C4-2B (cell line): ENCODE measurements around the gene PCNX1.

Experiments
- CTCF ChIP-seq: fragments of 450-650 bp; conservative IDR thresholded peaks from 2 replicates; pipeline ENCODE4 v1.5.1; 2017; ENCODE audit warnings: mild to moderate bottlenecking
- ZFX ChIP-seq: fragments of 450-650 bp; IDR thresholded peaks from 2 replicates; pipeline ENCODE4 v1.6.1; 2017

DNA sequence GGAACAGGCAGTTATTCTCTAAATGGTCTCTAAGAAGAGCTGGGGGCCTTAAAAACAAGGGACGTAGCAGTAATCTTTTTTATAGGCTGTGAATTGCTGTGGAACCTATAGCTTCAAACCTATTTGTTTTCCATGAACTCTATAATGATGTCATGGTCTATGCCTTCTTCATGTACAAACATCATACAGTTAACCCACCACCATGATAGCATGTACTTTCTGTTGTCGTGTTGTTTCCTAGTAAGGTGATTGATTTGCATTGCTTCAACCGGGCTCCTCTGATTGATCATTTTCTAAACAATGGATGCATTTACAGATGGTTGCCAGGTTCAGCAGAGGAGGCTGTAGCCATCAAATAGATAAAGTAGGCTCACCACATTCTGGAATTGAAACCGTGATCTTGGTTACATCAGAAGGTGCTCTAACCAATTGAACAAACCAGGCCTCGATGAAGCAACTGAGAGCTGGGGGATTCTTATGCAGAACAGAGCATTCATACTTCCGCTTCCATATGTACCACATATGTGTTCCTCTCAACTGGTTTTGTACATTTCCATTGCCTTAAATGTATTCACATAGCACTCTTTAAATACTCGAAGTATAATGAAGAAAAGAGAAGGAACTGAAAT lies 25.6 kb upstream of the PCNX1 start:
- no peak for TF ChIP-seq CTCF
- no peak for TF ChIP-seq ZFX
